ENCODE results near the gene CDKAL1.
"Not testable (repeated sequence)": the region's sequence is repeated elsewhere in the genome, so short reads cannot be mapped to it uniquely, and the experiment has no call there.

CDKAL1 gene

GRCh38 chr6:21048047-21048446 is 513.8 kb downstream of the CDKAL1 start:
- DNase-seq, result no peak

GRCh38 chr6:21049148-21049547 is 514.9 kb downstream of the CDKAL1 start:
- DNase-seq, result no peak

GRCh38 chr6:21049572-21049971 is 515.3 kb downstream of the CDKAL1 start:
- DNase-seq, result no peak

GRCh38 chr6:21050935-21051334 is 516.7 kb downstream of the CDKAL1 start:
- no peak for DNase-seq

GRCh38 chr6:21051777-21052176 is 517.5 kb downstream of the CDKAL1 start:
- no peak for DNase-seq

- DNase-seq, result no peak
Measured at GRCh38 chr6:21053612-21054011, 519.4 kb downstream of the CDKAL1 start.

- not testable (repeated sequence) for DNase-seq
Measured at GRCh38 chr6:21055480-21055879, 521.2 kb downstream of the CDKAL1 start.

- DNase-seq, result no peak
Measured at GRCh38 chr6:21061892-21062291, 527.6 kb downstream of the CDKAL1 start.

- DNase-seq, result no peak
Measured at GRCh38 chr6:21064756-21065340, 530.6 kb downstream of the CDKAL1 start.

- DNase-seq, result no peak
Measured at GRCh38 chr6:21067521-21067920, 533.3 kb downstream of the CDKAL1 start.

- DNase-seq, result no peak
Measured at GRCh38 chr6:21070620-21071019, 536.4 kb downstream of the CDKAL1 start.

- no peak for DNase-seq
Measured at GRCh38 chr6:21071780-21072468, 537.7 kb downstream of the CDKAL1 start.

GRCh38 chr6:21073318-21073839 is 539.1 kb downstream of the CDKAL1 start:
- DNase-seq, result no peak

GRCh38 chr6:21074484-21074883 is 540.2 kb downstream of the CDKAL1 start:
- no peak for DNase-seq

- DNase-seq, result no peak
Measured at GRCh38 chr6:21075986-21076385, 541.7 kb downstream of the CDKAL1 start.

GRCh38 chr6:21078497-21078896 is 544.2 kb downstream of the CDKAL1 start:
- DNase-seq, result no peak

- no peak for DNase-seq
Measured at GRCh38 chr6:21079468-21080048, 545.3 kb downstream of the CDKAL1 start.

- no peak for DNase-seq
Measured at GRCh38 chr6:21080221-21080620, 546.0 kb downstream of the CDKAL1 start.

GRCh38 chr6:21082091-21082490 is 547.8 kb downstream of the CDKAL1 start:
- no peak for DNase-seq

GRCh38 chr6:21083708-21084107 is 549.5 kb downstream of the CDKAL1 start:
- DNase-seq, result no peak

- no peak for DNase-seq
Measured at GRCh38 chr6:21084656-21085055, 550.4 kb downstream of the CDKAL1 start.

GRCh38 chr6:21085211-21085610 is 551.0 kb downstream of the CDKAL1 start:
- no peak for DNase-seq

- DNase-seq, result no peak
Measured at GRCh38 chr6:21085643-21086042, 551.4 kb downstream of the CDKAL1 start.

- no peak for DNase-seq
Measured at GRCh38 chr6:21087188-21087587, 552.9 kb downstream of the CDKAL1 start.

All from amniotic stem cell (primary cell).